Measurements from ENCODE around the gene RAPGEF1. TPM values are rescaled to one million over a fixed set of nuclear protein-coding genes. Genes with fewer than 3 reads are reported as not detected.
"Not testable (repeated sequence)": the region's sequence is repeated elsewhere in the genome, so short reads cannot be mapped to it uniquely, and the experiment has no call there.

The RAPGEF1 gene
- polyA plus RNA-seq, 4 donors, result 32.1 to 38.9 (median 37.6) TPM

- DNase-seq (ENCODE audit: low read depth in 4 of 4, low spot score in 3 of 4), result no peak
These were observed 162.6 kb downstream of the RAPGEF1 start for GRCh38 chr9:131577005-131578000.

- DNase-seq (ENCODE audit: low read depth in 4 of 4, low spot score in 3 of 4), result no peak
These were observed 163.7 kb downstream of the RAPGEF1 start for GRCh38 chr9:131575946-131576853.

GRCh38 chr9:131574730-131575640 is 164.9 kb downstream of the RAPGEF1 start:
- DNase-seq (ENCODE audit: low read depth in 4 of 4, low spot score in 3 of 4), result no peak

GRCh38 chr9:131567910-131568309 is 172.0 kb downstream of the RAPGEF1 start:
- DNase-seq (ENCODE audit: low read depth in 4 of 4, low spot score in 3 of 4), result no peak

GRCh38 chr9:131566158-131566557 is 173.7 kb downstream of the RAPGEF1 start:
- DNase-seq (ENCODE audit: low read depth in 4 of 4, low spot score in 3 of 4), result no peak

- no peak for DNase-seq (ENCODE audit: low read depth in 4 of 4, low spot score in 3 of 4)
These were observed 174.5 kb downstream of the RAPGEF1 start for GRCh38 chr9:131565369-131565768.

GRCh38 chr9:131562032-131562959 is 177.6 kb downstream of the RAPGEF1 start:
- DNase-seq (ENCODE audit: low read depth in 4 of 4, low spot score in 3 of 4), result no peak

GRCh38 chr9:131559421-131560000 is 180.4 kb downstream of the RAPGEF1 start:
- no peak for DNase-seq (ENCODE audit: low read depth in 4 of 4, low spot score in 3 of 4)

- no peak for DNase-seq (ENCODE audit: low read depth in 4 of 4, low spot score in 3 of 4)
These were observed 181.9 kb downstream of the RAPGEF1 start for GRCh38 chr9:131557855-131558548.

- no peak for DNase-seq (ENCODE audit: low read depth in 4 of 4, low spot score in 3 of 4)
These were observed 183.8 kb downstream of the RAPGEF1 start for GRCh38 chr9:131555841-131556673.

- no peak for DNase-seq (ENCODE audit: low read depth in 4 of 4, low spot score in 3 of 4)
These were observed 185.0 kb downstream of the RAPGEF1 start for GRCh38 chr9:131554843-131555351.

- DNase-seq (ENCODE audit: low read depth in 4 of 4, low spot score in 3 of 4), result no peak
These were observed 185.6 kb downstream of the RAPGEF1 start for GRCh38 chr9:131554087-131554842.

- DNase-seq (ENCODE audit: low read depth in 4 of 4, low spot score in 3 of 4), result no peak
These were observed 187.8 kb downstream of the RAPGEF1 start for GRCh38 chr9:131552030-131552429.

GRCh38 chr9:131550465-131550864 is 189.4 kb downstream of the RAPGEF1 start:
- not testable (repeated sequence) for DNase-seq (ENCODE audit: low read depth in 4 of 4, low spot score in 3 of 4)

- not testable (repeated sequence) for DNase-seq (ENCODE audit: low read depth in 4 of 4, low spot score in 3 of 4)
These were observed 190.7 kb downstream of the RAPGEF1 start for GRCh38 chr9:131549186-131549585.
